PC-9 (cell line): Measurements from ENCODE around the gene ATP10A. TPM values are rescaled to one million over a fixed set of nuclear protein-coding genes. Genes with fewer than 3 reads are reported as not detected.

Source experiments
- BruUV-seq: library from RNA; stranded (reverse); fragments of 400-500 nt; replicated peaks from 2 replicates; lab custom pipeline; 2021; lab: Mats Ljungman, UMichigan
- CTCF ChIA-PET: fragments of 300-600 bp; sonication (Branson Sonifier 250); formaldehyde crosslinking; loops from one replicate; lab custom pipeline; 2022; ENCODE audit warnings: antibody characterized with exemption; lab: Charles Lee
- POLR2A ChIA-PET: fragments of 300-600 bp; sonication (Branson Sonifier 250); formaldehyde crosslinking; loops from one replicate; lab custom pipeline; 2022; ENCODE audit warnings: antibody characterized with exemption; ENCODE audit not compliant: unreplicated experiment; lab: Charles Lee
- DNase-seq, 2 experiments: peaks; one replicate each; pipeline versions ENCODE4 v3.0.0 to v3.0.0-alpha.2; 2015 to 2022; ENCODE audit warnings: mixed read lengths in 1 of 2
- H2AFZ ChIP-seq: fragments of 200-600 bp; sonication (generic); 2 replicates; pipeline ENCODE4 v1.8.1; 2017; ENCODE audit warnings: antibody characterized with exemption
- H3F3A ChIP-seq: fragments of 200-600 bp; sonication (generic); 2 replicates; pipeline ENCODE4 v1.8.1; 2017; ENCODE audit warnings: antibody characterized with exemption, mild to moderate bottlenecking, low read depth; ENCODE audit not compliant: insufficient read depth
- H3K27ac ChIP-seq: fragments of 200-600 bp; sonication (generic); 2 replicates; pipeline ENCODE4 v1.6.1; 2016; ENCODE audit warnings: mixed run types
- H3K27me3 ChIP-seq: fragments of 200-600 bp; sonication (generic); 2 replicates; pipeline ENCODE4 v1.6.1; 2016; ENCODE audit warnings: low read depth, mixed run types; ENCODE audit not compliant: insufficient read depth
- H3K36me3 ChIP-seq: fragments of 200-600 bp; sonication (generic); 2 replicates; pipeline ENCODE4 v1.6.1; 2016; ENCODE audit warnings: low read depth, mixed run types
- H3K4me1 ChIP-seq: fragments of 200-600 bp; sonication (generic); replicated peaks from 2 replicates; pipeline ENCODE4 v1.6.1; 2016; ENCODE audit warnings: mixed run types; ENCODE audit not compliant: insufficient read depth
- H3K4me2 ChIP-seq: fragments of 200-600 bp; sonication (generic); 2 replicates; pipeline ENCODE4 v1.6.1; 2017; ENCODE audit warnings: mixed run types
- H3K4me3 ChIP-seq: fragments of 200-600 bp; sonication (generic); 2 replicates; pipeline ENCODE4 v1.6.1; 2016; ENCODE audit warnings: mixed run types
- H3K79me2 ChIP-seq: fragments of 200-600 bp; sonication (generic); 2 replicates; pipeline ENCODE4 v1.6.1; 2017; ENCODE audit warnings: low read depth, mixed run types
- H3K9me2 ChIP-seq: fragments of 200-600 bp; sonication (generic); 2 replicates; pipeline ENCODE4 v1.8.1; 2017; ENCODE audit warnings: mild to moderate bottlenecking; ENCODE audit not compliant: insufficient read depth
- H3K9me3 ChIP-seq: fragments of 200-600 bp; sonication (generic); 2 replicates; pipeline ENCODE4 v1.8.1; 2016; ENCODE audit warnings: low read depth; ENCODE audit not compliant: insufficient read depth
- H4K20me1 ChIP-seq: fragments of 200-600 bp; sonication (generic); 2 replicates; pipeline ENCODE4 v1.8.1; 2017; ENCODE audit not compliant: insufficient read depth
- CTCF ChIP-seq: fragments of 200-600 bp; sonication (generic); conservative IDR thresholded peaks from 2 replicates; pipeline ENCODE4 v1.6.1; 2017; ENCODE audit warnings: mixed run types, antibody characterized with exemption, mild to moderate bottlenecking, moderate library complexity
- EZH2 ChIP-seq: fragments of 200-600 bp; sonication (generic); IDR thresholded peaks from 2 replicates; pipeline ENCODE4 v1.8.0; 2017; ENCODE audit warnings: antibody characterized with exemption, low read depth
- intact Hi-C: fragments of 100-400 bp; cut with micrococcal nuclease; formaldehyde crosslinking; loops from one replicate; pipeline ENCODE4 v1.10.0; 2022; ENCODE audit not compliant: unreplicated experiment
- total RNA-seq: library from RNA; stranded (reverse); gene quantifications from 2 replicates; pipeline ENCODE4 v1.2.3, GENCODE V29; 2021

Gene ATP10A
- total RNA-seq, 1 experiment from 2014 or later, result not detected

- CTCF ChIA-PET, result no interaction called here
- Histone ChIP-seq H3K4me1 (no peaks in the 10 kb centered on the region), H4K20me1 (no peaks in the 10 kb centered on the region), H3F3A (no peaks in the 10 kb centered on the region), H3K79me2 (no peaks in the 10 kb centered on the region), H3K9me2 (no peaks in the 10 kb centered on the region), H3K4me2 (no peak overlapping the region), H3K9me3 (no peaks in the 10 kb centered on the region), H3K27ac (no peak overlapping the region), H3K4me3 (no peak overlapping the region), H3K27me3 (peaks cover 36% of the 10 kb centered on the region), H2AFZ (no peak overlapping the region), H3K36me3 (no peaks in the 10 kb centered on the region)
- TF ChIP-seq EZH2, result no peak
- no peak for TF ChIP-seq CTCF
- no TSS peak for BruUV-seq
- intact Hi-C loops, result no loop called here
- no peak for DNase-seq
- POLR2A ChIA-PET, result no interaction called here
Observed at GRCh38 chr15:25712961-25713355, 150.2 kb downstream of the ATP10A start.

- no peak overlapping the region for H3K4me2 ChIP-seq
- intact Hi-C loops, result no loop called here
Observed at GRCh38 chr15:25712192-25712960, 150.8 kb downstream of the ATP10A start.

GRCh38 chr15:25711691-25712090 is 151.4 kb downstream of the ATP10A start:
- Histone ChIP-seq H3K27me3 (peaks cover 37% of the 10 kb centered on the region), H3K9me3 (no peaks in the 10 kb centered on the region), H3K4me3 (no peak overlapping the region), H3K9me2 (no peaks in the 10 kb centered on the region), H3K4me1 (no peaks in the 10 kb centered on the region), H4K20me1 (no peaks in the 10 kb centered on the region), H3F3A (no peaks in the 10 kb centered on the region), H3K79me2 (no peaks in the 10 kb centered on the region), H3K4me2 (no peak overlapping the region), H2AFZ (no peak overlapping the region), H3K27ac (no peak overlapping the region), H3K36me3 (no peaks in the 10 kb centered on the region)
- intact Hi-C loops, result no loop called here
- no TSS peak for BruUV-seq
- ChIA-PET CTCF (no interaction called here), POLR2A (no interaction called here)
- no peak for TF ChIP-seq EZH2
- TF ChIP-seq CTCF, result no peak
- DNase-seq, result no peak

More at GRCh38 chr15:25712192-25712960, 150.8 kb downstream of the ATP10A start:
- ChIA-PET CTCF (no interaction called here), POLR2A (no interaction called here)
- no peaks in the 10 kb centered on the region for H3K4me1 ChIP-seq
- TF ChIP-seq EZH2 (no peak), CTCF (no peak)
- no peaks in the 10 kb centered on the region for H3F3A ChIP-seq
- no peaks in the 10 kb centered on the region for H3K79me2 ChIP-seq
- no peak overlapping the region for H2AFZ ChIP-seq
- H3K4me3 ChIP-seq, result no peak overlapping the region
- no peak for DNase-seq
- H3K27ac ChIP-seq, result no peak overlapping the region
- no peaks in the 10 kb centered on the region for H3K36me3 ChIP-seq
- H3K9me2 ChIP-seq, result no peaks in the 10 kb centered on the region
- peaks cover 36% of the 10 kb centered on the region for H3K27me3 ChIP-seq
- no peaks in the 10 kb centered on the region for H4K20me1 ChIP-seq
- no TSS peak for BruUV-seq
- no peaks in the 10 kb centered on the region for H3K9me3 ChIP-seq
